RPMI7951 (cell line): ENCODE measurements around the gene YBEY. TPM values are rescaled to one million over a fixed set of nuclear protein-coding genes. Genes with fewer than 3 reads are reported as not detected.
"Not testable (repeated sequence)": the region's sequence is repeated elsewhere in the genome, so short reads cannot be mapped to it uniquely, and the experiment has no call there.

Experiments
- DNase-seq: peaks from one replicate; pipeline ENCODE4 v3.0.0-alpha.2; 2012; ENCODE audit warnings: low read depth
- total RNA-seq: library from RNA; depleted of rRNA; stranded (reverse); fragments of >200 nt; shearing (Covaris generic); gene quantifications from 2 replicates; pipeline ENCODE4 v1.2.3, GENCODE V29; 2014

YBEY gene
- total RNA-seq, 1 experiment from 2014 or later, result 9.9 TPM

DNA sequence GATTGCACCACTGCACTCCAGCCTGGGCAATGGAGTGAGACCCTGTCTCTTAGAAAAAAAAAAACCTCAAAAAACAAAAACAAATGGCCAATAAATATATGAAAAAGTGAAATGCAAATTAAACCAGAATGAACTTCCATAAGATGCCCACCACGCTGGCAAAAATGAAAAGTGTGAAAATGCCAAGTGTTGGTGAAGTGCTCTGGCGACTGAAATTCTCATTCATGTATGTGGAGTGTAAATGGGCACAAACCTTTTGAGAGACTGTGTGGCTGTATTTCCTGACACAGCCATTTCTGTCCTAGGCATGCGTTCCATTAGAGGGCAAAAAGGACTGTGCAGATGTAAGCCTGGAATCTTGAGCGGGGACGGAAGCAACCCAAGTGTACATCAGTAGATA is 18.3 kb downstream of the YBEY start:
- DNase-seq, result no peak

DNA sequence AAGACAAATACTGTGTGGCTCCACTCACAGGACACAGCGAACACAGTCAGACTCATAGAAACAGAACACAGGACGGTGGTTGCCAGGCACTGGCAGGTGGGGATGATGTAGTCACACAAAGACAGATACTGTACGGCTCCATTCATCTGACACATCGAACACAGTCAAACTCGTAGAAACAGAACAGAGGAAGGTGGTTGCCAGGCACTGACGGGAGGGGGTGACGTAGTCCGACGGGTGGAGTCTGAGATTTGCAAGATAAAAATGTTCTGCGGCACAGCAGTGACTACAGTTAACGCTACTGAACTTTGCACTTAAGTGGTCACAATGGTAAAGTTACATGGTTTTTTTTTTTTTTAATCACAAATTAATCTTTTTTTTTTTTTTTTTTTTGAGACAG is 18.8 kb downstream of the YBEY start:
- no peak for DNase-seq

DNA sequence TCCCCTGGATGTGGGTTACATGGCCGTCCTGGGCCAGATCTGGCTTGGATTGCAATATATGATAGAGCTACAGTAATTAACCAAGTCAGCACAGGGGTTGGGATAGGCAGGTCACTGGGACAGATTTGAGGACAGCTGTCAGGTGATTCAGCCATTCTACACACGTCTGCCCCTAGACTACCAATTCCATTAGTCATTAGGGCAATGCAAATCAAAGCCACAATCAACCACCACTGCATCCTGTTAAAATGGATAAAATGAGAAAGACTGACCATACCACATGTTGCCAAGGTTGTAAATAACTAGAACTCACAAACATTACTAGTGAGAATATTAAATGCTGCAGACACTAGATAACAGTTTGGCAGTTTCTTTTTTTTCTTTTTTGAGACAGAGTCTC is 21.5 kb downstream of the YBEY start:
- peak; percentile 77 for DNase-seq

DNA sequence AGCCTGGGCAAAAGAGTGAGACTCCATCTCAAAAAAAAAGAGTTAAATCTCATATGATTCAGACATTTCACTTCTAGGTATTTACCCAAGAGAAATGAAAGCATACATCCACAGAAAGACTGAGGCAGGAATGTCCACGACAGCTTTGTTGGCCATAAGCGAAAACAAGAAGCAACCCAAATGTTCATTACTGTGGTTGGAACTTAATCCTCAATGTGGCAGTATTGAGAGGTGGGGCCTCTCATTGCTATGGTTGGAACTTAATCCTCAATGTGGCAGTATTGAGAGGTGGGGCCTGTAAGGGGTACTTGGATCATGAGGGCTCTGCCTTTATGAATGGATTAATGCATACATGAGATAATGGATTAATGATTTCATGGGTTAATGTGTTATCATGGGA is 22.3 kb downstream of the YBEY start:
- DNase-seq, result no peak

DNA sequence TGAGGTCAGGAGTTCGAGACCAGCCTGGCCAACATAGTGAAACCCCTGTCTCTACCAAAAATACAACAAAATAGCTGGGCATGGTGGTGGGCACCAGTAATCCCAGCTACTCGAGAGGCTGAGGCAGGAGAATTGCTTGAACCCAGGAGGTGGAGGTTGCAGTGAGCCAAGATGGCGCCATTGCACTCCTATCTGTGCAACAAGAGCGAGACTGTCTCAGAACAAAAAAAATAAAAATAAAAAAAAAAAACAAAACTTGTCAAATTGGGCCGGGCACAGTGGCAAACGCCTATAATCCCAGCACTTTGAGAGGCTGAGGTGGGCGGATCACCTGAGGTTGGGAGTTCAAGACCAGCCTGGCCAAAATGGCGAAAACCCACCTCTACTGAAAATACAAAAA is 24.1 kb downstream of the YBEY start:
- DNase-seq, result not testable (repeated sequence)

DNA sequence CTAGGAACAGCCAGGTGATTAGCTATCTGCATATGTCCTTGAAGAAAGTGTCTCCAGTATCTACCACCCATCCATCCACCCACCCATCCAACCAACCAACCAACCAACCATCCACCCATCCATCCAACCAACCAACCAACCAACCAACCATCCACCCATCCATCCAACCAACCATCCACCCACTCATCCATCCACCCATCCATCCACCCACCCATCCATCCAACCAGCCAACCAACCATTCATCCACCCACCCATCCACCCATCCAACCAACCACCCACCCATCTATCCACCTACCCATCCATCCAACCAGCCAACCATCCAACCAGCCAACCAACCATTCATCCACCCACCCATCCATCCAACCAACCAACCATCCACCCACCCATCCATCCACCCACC is 25.4 kb downstream of the YBEY start:
- no peak for DNase-seq

DNA sequence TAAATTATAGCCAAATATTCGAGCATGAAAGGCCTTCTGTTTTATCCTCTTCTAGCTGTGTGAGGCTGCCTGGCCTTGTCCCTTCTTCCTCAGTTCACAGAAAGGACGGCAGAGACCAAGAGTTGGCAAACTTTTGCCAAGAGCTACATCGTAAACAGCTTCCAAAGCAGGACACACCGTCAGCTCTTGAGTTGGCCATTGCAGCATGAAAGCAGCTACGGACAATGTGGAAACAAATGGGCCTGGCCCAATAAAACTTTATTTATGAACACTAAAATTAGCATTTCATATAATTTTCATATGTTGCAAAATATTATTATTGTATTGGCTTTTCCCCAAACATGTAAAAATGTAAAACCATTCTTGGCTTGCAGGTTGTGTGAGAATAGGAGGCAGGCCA is 26.8 kb downstream of the YBEY start:
- no peak for DNase-seq

DNA sequence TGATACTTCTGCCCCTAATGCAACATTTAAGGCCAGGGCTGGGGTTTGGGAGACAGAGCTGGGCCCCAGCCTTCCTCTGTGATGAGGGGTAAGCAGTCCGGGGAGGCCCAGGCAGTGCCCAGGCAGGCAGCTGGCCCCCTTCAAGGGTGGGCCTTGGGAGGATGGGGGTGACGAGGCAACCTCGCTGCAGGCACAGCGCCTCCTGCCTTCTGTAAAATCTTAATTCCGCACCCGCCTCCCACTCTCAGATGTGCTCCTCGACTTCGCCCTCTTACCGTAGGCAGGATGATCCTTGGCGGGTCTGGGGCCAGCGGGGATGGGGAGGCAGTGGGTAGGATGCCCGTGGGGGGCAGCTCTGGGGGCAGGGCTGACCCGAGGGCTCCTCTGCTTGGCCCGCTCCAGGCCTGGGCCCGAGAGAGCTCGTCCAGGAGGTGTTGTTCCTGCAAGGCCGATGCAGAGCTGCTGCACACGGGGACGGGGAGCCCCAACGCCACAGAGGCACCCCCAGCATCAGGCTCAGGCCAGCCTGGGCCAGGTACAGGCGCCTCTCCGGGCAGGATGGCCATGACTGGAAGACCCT is 28.4 kb downstream of the YBEY start:
- no peak for DNase-seq

DNA sequence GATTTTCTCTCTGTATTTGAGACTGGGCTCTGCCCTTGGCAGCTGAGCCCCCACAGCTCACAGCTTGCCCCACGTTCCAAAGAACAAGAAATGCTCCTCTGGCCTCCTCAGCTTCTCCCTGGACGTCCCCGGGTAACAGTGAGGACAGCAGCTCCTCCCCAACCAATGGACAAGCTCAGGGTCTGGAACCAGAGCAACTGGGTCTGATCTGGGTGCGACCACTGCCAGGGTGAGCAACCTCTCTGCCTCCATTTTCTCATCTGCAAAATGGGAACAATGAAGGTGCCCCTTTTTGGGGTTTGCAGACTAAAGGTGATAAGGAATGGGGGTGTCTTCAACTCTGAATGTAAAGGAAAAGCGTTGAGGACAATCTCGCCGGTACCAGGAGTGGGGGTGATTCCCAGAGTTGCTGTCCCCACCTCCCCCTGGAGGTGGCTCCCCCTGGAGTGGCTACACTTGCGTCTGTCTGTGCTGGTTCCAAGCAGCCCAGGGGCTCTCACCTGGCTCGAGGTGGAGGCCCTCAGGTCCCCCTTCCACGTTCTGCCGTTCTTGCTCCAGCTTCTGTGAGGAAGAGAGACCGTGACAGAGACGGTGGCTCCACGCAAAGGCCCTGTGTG is 30.7 kb downstream of the YBEY start:
- no peak for DNase-seq

DNA sequence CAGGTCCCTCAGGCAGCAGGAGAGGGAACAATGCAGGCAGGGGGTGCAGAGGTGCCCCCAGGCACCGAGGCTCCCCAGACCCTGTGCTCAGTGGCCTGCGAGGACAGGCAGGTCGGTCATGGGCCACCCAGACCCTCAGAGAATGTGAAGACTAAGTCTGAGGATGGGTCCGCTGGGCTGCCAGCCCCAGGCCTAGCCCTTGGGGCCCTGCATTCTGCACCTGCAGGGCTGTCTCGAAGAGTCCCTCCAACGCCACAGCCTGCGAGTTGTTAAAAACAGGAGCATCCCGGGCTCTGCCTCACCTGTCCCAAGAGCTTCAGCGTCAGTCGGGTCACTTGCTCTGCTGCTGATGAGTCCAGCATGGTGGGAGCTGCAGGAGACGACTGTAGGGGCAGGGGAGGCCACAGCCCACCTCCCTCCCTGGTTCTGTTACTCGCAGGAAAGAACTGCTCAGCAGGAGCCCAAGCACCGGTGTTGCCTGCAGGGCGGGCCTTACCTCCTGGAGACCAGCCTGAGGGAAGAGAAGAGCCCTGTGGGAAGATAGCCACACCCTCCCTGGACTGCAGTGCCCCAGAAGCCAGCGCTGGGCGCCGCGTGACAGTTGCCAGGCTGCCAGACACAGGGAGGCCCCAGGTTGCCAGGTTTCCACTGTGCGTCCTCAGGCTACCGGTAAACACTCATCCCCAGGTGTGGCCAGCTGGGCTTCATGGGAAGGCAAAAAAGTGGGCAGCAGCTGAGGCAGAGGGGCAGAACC is 31.7 kb downstream of the YBEY start:
- DNase-seq, result no peak

DNA sequence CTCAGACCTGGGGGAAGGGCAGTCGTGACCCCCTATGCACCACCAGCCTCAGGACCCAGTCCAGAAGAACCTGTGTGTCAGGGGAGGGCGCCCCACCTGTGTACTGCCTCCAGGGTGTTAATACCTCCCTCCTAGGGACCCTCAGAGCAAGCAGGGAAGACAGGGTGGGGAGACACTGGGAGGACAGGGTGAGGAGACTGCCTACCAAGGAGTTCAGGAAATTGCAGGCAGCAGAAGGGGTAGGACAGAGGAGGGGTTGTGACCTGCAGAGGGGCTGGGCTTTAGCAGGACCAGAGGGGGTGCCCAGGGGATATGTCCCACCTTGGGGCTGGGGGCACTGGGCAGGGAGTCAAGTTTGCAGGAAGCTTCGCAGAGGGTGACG is 32.3 kb downstream of the YBEY start:
- no peak for DNase-seq

DNA sequence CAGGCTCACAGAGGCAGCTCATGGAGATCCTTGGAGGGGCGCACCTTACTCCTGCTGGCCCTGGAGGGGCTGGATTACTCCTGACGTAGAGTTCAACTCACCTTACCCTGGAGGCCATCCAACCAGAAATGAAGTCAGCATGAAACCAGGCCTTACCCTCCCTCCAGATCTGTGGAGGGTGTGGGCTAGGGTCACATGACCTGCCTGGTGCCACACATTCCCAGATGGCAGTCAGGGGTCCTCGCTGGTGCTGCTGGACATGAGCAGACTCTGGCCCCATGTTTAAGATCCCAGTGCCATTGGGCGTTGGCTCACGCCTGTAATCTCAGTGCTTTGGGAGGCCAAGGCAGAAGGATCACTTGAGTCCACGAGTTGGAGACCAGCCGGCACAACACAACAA is 33.0 kb downstream of the YBEY start:
- DNase-seq, result no peak

DNA sequence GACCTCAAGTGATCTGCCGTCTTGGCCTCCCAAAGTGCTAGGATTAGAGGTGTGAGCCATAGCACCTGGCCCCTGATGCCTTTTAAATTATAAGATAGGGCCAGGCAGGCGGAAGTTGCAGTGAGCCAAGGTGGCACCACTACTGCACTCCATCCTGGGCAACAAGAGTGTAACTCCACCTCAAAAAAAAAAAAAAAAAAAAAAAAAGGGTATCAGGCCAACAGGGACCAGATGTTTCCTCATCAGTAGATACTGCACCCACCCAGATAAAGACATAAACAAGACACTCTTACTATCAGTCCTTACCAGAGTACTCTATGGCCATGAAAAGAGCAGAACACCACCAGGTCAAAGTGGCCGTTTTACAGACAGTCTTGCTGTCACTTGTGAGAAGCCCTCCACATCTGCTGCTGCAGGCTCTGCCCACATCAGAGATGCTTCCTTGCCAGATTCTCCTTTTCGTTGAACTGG is 34.2 kb downstream of the YBEY start:
- no peak for DNase-seq

DNA sequence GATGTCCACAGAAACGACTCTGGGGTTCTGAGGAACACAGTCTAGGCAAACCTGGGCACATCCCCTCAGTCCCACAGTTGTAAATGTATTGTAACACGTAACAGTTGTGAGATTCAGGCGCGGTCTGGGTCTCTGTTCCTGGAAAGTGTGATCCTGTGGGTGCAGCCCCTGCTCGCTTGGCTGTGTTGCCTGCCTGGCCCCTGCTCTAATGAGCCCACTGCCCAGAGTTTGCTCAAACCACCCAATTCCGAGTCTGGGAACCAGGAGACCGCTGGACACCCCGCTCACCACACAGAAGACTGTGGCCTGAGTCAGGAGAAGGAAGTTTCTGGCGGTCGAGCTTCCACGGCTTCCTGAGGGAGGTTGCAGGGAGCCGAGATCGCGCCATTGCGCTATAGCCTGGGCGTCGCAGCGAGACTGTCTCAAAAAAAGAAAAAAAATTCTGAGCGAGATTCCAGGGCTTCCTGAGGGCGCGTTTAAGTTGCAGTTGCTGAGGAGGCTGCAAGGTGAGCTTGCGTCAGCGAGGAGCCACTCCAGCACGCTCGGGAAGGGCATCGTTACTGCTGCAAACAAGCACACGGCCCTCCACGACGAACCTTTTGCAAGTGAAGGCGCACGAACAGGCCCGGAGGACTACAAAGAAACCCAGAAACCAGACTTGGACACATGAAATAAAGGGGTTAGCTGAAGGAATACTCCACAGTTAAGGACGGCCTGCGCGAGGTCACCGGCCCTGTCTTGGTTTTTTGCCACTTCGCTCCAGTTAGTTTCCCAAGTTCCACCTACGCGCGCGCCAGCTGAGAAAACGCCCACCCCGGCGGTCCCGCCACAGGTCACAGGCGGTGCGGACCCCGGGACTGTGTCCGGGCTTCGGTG is 36.4 kb downstream of the YBEY start:
- peak; percentile 21 for DNase-seq

DNA sequence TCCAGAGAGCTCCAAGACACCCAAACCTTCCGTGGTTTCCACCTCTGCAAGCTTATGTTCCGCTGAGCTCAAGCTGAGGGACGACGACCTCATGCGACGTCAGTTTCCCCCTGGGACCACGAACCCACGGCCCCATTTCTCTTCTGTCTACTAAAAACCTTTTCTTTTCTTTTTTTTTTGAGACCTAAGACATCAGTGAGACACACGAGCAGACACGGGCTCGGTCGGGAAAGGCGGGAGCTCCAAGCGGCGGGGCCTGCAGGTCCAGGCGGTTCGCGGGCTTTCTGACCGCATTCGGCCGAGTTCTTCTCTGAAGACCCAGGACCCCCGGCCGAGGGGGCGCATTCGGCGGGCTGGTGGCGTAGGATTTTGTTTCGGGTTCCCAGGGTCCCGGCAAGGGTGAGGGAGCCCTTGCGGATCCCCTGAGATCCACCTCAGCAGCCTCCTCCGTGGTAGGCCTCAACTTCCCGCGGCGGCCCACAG is 37.1 kb downstream of the YBEY start:
- DNase-seq, result no peak

DNA sequence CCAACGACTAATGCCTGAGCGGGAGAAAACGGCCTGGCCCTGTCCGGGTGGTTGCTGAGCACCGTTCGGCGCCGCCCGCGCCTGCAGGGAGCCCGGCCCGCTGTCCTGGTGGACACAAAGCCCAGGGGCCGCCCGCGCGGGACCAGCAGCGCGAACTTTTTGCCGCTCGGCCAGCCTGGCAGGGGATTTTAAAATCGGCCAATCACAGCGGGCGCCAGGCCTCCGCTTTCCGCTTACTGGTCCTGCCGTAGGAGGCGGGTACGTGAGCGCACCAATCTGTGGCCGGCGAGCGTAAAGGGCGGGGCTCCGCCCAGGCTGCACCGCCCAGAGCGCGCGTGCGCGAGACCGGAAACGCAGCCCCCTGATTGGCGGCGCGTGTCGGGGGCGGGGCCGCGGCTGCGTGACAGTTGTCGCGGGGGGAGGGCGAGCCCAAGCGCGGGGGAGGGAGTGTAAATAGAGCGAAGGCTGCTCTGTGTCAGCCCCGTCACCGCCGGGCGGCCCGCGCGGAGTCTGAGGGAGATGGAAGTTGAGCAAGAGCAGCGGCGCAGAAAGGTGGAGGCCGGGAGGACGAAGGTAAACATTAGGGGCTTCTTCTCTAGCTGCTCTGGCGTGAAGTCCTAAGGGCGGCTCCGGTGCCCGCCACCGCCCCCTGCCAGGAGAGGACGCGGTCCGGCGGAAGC is 37.7 kb downstream of the YBEY start, which contains the start of the genes C21orf58 and PCNT:
TSS of gene C21orf58 (minus strand) at position 161 of the 680 bp plus-strand sequence. CDS start 1,132 bp downstream, outside the sequence.
TSS of gene PCNT (plus strand) at position 447 of the 680 bp plus-strand sequence. CDS start at position 520, 73 bp downstream.
- DNase-seq, result peak; percentile 95

DNA sequence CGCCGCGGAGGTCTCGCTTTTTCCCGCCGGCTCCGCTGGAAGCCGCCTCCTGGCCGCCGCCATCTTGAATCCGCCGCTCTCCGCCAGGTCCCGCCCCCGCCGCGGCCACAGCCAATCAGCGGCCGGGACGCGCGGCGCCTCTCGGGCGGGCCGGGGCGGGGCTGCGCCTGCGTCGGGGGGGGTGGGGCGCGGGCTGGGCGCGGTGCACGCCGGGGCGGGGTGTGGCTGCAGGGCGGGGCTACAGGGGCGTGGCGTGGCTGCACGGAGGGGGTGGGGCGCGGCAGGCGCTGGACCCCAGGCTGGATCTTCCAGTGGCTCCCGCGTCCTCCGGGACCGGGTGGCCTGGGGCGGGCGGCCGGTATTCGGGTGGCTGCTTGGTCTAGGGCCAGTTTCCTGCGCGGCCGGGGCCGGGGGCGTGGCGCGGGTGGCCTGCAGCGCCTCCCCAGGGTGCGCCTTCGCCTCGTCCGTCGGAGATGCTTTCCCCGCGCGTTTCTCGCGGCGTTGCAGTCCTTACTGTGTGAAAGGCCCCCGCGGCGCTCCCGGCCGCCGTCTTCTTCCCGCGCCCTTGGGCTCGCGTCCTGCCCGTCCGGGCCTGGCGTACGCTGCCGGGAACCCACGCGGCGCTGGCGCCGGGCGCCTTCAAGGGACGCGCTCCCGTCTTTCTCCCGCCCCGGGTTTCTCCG is 38.4 kb downstream of the YBEY start:
- DNase-seq, result peak; percentile 76

DNA sequence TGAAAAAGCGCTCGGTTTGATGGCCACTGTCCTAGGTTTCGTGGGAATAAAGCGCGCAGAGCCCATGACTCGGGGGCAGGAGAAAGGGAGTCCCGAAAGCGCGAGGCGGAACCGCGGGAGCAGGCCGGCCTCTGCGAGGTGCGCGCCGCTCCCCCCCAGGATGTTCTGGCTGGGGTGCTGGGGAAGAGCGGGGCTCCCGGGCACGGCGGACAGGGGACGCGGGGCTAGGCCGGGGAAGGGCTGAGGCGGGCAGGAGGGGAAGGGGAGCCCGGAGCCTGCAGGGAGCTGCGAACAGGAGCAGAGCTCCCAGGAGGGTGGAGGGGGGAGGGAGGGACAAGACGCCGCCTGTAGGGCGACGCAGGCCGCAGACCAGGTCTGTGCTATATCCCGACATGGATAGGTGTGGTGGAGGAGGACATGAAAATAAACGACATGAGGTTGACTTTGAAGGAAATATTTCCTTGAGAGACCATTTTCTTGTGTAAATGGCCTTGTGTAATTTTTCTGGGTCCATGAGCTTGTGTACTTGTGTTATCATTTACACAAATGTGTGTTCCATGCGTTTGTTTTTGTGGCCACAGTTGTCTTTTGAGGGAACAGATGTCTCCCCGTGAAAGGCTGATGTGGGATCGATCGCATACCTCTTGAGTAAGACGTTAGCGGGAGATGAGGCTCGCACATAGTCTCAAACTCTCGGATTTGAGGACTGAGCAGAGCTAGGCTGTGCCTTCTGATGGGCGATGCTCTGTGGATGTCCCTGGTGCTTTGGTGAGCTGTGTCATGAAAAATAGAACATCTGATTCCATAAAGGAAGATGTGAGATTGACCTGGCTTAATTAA is 39.2 kb downstream of the YBEY start:
- peak; percentile 44 for DNase-seq

DNA sequence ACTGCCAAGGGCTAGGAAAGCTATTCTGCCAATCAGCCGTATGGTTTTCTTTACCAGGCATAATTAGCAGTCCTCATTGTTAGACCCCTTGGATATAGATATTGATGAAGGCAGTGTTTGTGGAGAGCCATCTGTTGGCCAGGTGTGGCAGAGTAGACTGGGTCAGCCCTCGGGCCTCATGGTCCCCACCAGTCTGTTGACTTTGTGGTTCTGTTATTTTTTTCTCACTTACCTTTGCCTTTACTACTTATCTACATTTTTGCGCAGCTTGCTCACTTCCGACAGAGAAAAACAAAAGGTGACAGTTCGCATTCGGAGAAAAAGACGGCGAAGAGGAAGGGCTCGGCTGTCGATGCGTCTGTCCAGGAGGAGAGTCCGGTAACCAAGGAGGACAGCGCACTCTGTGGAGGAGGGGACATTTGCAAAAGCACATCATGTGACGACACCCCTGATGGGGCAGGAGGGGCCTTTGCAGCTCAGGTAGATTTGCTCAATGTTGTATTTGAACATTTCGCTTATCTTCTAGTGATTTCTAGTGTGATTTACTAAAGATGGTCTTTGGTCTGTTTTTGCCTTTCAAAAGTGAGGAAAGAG is 40.1 kb downstream of the YBEY start:
- DNase-seq, result no peak
